Renal cortex interstitium (tissue), 11 donors: ENCODE data around the gene ERAP2. TPM values are rescaled to one million over a fixed set of nuclear protein-coding genes. Genes with fewer than 3 reads are reported as not detected.
"Not testable (repeated sequence)": the region's sequence is repeated elsewhere in the genome, so short reads cannot be mapped to it uniquely, and the experiment has no call there.

Source experiments
- DNase-seq, 11 donors: peaks; one replicate each; pipeline ENCODE4 v3.0.0-alpha.2; 2013; ENCODE audit warnings: low read depth in 9 of 11, low spot score in 4 of 11; ENCODE audit errors: extremely low read depth in 1 of 11
- polyA plus RNA-seq, 3 donors: library from polyadenylated mRNA; unstranded; fragments of 120-200 nt; gene quantifications; one replicate each; pipeline ENCODE4 v1.2.1, GENCODE V29; 2013; ENCODE audit not compliant: insufficient read length in 3 of 3

Gene ERAP2
- polyA plus RNA-seq, 3 donors, result 4.0 to 17.7 (median 13.8) TPM

DNA sequence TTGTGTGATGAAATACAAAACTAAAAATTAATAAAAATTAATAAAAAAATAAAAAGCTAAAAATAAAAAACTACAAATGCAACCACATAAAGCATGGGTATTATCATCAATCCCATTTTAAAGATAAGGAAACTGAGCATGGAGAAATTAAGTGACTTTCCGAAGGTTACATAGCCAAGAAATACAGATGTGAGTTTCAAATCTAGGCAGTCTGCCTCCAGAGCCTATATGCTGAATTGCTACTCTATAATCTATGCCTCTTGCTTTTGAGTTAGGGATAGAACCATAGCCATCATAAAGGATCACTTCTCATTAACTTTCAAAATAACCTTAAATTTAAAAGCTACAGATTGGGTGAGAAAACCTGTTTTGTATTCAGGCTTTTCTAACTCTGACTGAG, 18.8 kb upstream of the ERAP2 start:
- DNase-seq, result no peak

DNA sequence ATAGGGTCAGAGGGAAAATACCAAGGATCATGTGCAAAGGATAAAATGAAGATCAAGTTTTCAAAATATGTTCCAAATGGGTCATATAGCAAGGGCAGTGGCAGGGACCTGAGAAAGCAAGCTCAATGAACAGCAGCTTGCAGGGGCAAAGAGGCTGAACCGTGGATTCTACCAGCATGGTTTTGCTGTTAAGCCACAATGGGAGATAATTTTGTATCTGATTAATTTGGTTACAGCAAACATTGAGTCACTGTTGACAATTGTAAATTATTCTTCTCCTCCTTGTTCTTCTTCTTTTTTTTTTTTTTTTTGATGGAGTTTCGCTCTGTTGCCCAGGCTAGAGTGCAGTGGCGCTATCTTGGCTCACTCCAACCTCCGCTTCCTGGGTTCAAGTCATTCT, 18.4 kb upstream of the ERAP2 start:
- no peak for DNase-seq

DNA sequence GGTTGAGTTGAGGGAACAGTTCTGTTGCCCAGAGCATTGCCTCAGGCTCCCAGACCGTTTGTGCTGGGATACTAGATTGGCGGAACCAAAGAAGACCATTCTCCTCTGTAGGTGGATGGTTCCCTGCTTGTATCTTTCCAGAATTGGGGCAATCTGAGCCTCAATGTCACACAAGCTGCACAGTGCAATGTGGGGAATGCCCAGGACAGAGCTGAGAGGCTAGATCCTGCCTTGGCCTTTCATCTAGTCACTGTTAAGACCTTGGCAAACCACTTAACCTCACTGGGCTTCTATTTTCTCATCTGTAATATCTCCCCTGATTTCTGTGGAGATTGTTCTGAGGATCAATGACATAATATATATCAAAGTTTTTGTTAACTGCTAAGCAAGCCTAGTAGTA, 16.9 kb upstream of the ERAP2 start:
- DNase-seq, result no peak

DNA sequence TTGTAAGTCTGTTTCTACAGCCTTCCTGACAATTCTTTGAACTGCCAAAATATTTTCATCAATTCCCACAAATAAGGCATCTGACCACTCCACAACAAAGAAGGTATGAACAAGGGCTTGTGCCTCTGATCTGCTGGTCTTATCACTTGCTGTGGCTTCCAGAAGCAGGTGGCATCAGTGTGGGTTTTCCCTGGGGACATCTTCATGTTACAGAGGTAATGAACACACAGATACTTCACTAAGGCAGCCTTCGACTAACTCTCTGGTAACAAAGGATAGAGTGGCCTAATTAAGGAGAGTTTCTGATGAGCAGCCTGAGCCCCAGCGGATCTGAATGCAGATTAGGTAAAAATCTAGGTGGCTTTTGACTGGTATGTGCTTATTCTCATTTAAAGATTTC, 15.2 kb upstream of the ERAP2 start:
- no peak for DNase-seq

DNA sequence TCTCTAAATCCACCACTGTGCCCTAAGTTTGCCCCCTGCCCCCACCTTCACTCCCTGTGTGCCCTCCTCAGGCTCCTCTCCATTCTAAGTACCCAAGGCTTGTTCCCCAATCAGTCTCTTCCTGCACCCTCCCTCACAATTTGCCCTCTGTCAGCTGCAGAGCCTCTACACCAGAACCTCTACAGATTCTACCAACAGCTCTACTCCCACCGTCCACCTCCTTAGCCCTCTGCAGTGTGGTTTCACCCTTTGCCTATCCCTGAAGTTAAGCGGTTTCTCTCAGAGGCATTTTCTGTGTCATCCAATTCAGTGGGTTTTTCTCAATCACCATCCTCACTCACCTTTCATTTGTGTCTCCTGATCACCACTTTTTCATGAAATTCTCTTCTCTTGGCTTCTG, 13.2 kb upstream of the ERAP2 start:
- DNase-seq, result no peak

DNA sequence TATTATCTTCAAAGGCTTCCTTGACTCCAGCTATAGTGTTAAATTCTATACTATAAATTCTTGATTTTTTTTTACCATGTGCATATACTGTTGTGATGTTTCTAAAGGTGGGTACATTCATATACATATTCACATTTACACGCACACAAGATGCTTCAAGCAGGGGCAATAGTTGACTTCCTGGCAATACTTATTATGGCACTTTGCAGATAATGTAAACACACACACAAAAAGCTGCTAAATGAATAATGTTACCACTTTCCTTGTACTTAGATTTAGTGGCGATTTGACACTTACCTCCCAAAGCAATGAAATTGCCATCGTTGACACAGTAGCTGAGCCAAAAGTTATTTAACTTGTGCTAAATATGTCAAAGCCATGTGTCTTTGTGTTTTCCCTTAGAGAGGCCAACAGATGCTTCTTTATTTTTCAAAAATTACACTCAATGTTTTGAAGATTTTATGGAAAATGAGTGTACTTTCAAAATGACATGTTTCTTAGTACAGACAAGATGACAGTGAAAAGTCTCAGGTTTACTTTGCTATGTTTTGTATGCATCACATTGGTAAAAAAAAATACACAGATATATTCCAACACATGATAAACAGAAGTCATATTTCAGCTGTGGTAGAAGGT, 12.2 kb upstream of the ERAP2 start:
- no peak for DNase-seq

DNA sequence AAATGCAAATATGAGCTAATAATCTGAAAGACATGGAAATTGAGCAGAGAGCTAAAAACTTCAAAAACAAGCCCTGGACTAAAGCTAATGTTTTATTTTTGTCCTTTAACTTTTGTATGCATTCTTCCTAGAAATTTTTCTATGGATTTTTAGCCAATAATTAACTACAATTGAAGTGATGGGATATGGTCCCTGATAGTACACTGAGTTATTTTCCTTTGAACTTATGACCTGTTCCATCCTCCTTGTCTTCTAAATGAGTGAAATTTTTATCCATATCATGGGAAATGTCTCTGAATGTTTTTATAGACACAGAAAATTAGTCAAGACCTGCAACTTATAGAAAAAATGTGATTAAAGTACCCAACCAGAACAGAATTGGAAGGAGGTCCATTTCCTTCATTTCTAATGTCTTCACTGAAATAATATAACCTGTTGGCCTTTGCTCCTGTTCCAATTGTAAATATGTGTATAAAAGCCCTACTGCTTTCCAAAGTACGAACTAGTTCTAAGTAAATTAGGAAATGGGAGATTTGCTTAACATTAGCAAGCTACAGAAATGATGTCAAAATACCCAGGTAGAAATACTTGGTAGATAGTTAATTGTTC, 11.3 kb upstream of the ERAP2 start:
- no peak for DNase-seq

DNA sequence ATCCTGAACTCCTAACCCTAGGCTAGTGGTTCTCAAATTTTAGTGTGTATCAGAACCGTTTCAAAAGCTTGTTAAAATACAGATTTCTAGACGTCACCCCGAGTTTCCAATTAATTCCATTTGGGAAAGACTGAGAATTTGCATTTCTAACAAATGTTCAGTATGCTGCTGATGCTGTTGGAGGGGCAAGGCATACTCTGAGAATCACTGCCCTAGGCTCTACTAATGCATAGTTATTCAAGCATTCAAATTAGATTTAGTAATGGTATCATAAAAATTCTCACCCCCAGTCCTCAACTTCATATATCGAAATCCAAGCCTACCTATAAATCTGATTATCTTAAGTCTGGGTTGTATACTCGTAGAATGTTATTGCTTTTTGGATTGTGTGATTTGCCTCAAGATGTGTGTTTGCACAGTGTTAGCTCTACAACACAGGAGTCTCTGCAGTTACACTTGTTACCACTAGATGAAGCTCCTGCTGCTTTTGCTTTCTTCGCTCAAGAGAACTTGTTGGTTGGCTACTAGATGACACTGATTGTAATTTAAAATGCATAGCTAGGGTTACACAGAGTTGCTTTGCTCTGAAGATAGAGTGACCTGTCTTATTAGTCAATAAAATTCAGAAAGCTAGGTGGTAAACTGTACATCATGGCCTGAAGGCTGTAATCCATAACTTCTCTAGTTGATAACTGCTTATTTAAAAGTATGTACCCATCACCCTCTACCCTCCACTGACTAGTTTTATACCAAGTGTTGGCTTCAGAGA, 7.5 kb upstream of the ERAP2 start:
- peak in 7 of 11 donors; percentile 15 to 48 (median 36) for DNase-seq

DNA sequence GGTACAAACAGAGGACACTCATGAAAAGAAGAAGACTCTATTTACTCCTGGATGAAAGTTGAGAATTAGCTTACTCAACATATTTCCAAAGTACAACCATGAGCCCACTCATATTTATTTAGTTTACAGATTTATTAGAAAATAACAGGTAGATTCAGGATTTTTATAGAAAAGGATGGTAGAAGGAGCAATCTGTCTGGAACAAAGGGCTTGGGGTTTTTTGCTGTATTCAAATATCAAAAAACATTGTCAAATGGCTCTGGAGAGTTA, 7.0 kb upstream of the ERAP2 start:
- DNase-seq, result no peak

DNA sequence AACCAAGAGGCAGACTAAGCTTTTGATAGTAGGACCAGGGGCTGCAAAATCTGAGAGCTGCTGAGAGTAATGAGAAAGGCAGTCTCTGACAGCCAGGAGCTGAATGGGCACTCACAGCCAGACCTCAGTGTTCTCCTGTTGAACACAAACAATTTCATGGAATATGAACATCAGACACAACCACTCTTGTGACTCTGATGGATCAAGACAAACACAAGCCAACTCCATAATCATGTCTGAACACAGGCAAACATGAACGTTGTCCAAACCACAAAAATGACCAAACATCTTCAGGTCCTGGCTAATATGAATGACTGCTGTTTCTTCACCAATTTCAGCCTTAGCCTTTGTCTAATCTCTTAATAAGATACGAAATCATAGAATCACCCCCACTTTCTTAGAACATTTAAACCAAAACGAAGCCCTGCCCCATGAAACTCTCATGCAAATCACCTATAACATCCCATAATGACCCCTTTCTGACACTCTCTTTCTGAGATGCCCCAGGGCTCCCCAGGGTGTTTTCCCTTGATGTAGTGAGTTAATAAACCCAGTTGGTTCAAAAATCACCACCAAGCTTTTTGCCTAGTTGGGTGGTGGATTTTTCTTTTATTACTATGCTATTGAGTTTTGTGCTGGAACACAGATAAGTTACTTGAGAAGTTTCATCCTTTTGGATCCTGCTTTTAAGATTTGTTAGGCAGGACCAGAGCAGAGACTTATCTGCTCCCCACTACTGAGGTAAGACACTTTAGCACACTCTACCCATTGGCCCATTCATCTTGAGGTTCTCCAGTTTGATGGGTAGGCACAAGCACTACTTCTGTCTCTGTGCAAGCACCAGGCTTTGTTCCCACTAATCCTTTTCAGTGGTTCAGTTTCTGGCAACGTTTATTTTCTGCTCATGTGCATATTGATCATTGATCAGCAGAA, 5.9 kb upstream of the ERAP2 start:
- no peak for DNase-seq

DNA sequence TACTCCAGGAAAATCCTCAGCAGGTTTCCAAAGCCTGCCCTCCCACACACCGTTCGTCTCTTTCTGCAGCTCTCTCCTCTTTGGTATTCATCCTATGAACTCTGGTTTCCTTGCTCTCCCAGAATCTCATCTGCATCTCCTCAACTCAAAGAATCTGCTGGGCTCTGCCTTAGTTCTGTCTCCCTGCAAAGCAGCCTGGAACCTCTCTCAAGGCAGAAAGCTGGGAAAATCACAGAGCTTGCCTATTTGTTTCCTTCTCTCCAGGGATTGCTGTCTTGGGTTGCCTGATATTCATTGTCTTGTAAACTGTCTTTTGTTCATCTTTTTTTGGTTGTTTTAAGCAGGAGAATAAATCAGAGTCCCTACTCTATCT, 5.3 kb upstream of the ERAP2 start:
- DNase-seq, result no peak

DNA sequence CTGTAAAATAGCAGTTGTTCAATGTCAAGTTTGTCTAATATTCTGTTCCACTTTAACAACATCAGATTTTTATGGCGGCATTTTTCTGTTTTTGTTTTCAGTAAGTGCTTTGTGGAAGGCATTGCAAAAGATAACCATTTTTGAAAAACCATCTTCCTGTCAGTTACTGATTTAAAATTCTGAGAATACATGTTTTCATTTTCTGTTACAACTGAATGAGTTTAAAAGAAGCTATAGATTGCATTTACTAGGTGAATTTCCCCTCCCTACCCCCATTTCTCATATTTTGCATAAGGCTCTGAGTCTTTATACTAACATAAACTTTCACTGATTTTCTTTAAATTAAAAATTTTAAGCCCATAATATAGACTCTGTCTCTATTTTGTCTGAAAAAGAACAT, 4.6 kb upstream of the ERAP2 start:
- no peak for DNase-seq

DNA sequence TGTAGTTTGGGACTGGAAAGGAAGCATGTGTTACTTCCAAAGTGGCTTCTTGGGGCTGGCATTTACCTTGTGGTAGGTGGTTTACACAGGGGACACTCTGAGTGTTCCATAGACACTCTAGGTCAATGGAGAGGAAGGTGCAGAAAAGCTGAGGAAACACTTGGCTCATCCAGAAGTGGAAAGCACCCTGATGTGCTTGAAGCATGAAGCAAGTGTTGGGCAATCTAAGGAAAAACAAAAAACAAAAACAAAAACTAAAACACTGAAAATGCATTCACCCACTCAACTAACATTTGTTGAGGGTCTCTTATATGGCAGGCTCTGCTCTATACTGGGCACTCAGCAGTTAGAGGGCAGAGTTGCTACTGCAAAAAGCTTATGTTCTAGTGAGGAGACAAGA, 2.9 kb upstream of the ERAP2 start:
- no peak for DNase-seq

DNA sequence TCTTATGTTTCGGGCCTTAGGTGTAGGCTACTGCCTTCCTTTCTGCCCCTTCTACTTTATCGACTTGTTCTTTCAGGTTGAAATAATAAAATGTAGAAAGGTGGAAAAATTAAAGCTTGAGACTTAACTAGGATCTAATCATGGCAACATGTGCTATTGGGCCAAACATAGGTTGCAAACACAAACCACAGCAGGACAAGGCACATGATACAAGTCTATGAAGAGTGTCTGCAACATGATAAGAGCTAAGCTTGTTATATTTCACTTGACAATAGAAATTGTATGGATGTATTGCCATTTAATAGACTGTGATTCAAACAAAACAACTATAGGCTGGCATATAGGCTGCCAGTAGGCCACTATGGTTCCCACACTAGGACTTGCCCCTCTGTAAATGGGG, 1.7 kb upstream of the ERAP2 start:
- no peak for DNase-seq

DNA sequence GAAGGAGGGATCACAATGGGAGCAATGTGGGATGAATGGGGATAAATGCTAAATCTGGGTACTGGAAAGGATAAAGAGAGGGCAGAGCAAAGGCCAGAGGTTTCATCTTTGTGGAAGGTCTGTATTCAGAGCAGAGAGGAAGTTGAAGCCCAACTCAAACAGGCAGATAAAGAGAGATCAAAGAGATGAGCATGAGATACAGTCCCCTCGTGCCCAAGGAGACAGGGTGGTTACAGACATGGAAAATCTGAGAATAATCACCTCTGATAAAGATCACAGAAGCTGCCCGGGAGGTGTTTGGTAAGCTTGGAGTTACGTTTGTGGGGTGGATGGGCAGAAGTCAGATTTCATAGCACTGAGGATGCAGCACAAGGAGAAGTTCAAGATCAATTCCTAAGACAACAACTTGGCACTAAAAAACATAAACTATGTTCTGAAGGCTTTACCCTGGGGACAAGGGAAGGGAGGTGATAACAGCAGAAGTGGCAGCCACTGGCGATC, 459 bp upstream of the ERAP2 start:
- peak in 1 of 11 donors; percentile 11 for DNase-seq

DNA sequence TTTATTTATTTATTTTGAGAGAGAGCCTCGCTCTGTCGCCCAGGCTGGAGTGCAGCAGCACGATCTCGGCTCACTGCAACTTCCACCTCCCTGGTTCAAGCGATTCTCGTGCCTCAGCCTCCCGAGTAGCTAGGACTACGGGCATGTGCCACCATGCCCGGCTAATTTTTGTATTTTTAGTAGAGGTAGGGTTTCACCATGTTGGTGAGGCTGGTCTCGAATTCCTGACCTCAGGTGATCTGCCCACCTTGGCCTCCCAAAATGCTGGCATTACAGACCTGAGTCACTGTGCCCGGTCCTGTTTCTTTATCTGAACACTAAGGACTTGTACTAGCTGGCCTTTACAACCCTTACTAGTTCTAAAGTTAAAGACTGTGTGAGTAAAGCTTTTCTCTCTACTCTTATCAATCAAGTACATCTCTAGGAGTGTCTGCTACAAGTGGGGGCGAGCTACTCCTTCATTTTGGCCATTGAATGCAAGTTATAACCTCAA, 723 bp downstream of the ERAP2 start:
- not testable (repeated sequence) for DNase-seq

DNA sequence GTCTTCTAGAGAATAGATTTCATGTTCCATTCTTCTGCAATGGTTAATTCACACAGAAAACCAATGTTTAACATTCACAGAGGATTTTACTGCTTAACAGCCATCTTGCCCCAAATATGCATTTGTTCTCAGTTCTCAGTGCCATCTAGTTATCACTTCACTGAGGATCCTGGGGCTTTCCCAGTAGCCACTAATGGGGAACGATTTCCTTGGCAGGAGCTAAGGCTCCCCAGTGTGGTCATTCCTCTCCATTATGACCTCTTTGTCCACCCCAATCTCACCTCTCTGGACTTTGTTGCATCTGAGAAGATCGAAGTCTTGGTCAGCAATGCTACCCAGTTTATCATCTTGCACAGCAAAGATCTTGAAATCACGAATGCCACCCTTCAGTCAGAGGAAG, 3.4 kb downstream of the ERAP2 start:
- DNase-seq, result no peak

DNA sequence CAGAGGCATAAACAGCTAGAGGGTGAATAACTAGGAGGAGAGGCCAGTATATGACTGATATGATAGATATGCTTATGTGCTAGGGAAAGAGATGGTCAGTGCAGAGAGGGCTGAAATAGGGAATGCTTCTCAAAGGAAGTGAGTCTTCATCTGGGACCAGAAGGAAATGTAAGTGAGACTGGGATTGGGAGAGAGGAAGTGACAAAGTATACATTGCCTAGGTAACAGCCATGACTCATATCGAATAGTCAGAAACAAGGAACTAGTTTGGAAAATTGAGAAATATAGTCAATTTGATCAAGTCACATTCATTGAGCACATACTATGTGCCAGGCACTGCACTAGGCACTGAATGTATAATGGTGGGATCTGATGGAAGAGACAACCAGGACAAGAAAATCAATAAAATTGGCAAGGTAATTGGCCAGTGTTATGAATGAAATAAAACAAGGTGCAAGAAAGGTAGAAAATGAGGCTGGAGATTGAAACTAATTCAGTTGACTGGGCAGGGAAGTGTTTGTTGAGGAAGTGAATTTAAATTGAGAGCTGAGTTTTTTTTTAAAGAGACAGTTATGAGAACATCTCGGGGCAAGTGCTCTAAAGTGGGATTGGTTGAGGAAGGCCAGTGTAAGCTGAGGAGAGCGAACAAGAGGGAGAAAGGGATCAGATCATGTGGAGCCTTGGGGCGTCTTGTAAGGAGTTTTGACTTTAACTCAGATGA, 4.3 kb downstream of the ERAP2 start:
- no peak for DNase-seq
